HG03575 (cell line): ENCODE results near the gene DPP4.

Experiments
- ATAC-seq: cut with Tn5 transposase; IDR thresholded peaks from one replicate; pipeline ENCODE4 v1.9.1; 2021; ENCODE audit not compliant: unreplicated experiment, insufficient number of reproducible peaks, low FRiP score; ENCODE audit errors: extremely low read depth

Gene DPP4

DNA sequence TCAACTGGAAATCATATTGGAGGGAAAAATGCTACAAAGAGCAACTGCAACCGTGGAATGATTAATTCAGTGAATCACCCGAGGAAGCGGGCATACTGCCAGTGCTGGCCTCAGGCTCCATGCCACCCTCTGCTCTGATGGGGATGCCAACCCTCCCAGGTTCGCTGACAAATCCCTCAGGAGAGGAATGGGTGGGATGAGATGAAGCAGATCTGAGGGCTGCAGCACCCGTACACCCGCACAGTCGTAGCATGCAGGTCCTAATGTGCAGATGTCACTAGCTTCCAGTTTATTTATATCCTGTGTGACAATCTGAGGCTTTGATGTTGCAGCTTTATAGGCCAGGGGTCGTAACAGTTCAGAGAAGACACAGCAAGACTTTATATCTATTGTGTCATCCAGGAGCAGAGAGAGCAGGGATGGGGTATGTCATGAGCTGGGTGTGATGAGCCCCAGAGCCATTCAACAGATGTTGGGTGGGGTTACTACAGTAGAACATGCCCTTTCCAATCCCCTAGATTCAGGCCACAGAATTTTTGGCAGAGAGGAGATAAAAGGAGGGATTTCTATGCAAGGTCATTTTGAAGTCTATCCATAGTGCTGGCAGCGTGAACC is 44.6 kb downstream of the DPP4 start:
- no peak for ATAC-seq

DNA sequence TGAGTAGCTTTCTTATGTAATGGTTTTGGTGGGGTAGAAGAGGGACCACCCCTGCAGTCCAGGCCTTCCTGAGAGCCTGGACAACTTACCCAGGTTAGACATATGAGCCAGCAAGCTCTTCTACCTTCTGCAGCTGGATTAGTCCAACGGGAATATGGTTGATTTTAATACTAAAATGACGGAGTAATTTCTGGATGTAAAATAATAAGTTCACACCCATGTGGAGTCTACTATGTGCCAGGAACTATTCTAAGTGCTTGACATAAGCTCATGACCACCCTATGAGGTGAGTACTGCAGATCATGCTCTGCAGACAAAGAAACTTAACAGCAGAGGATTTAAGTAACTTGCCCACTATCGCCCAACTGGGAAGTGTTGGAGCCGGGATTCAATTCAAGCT is 45.5 kb downstream of the DPP4 start:
- ATAC-seq, result no peak

GRCh38 chr2:162025121-162025911 is 48.7 kb downstream of the DPP4 start:
- no peak for ATAC-seq

GRCh38 chr2:162022290-162022945 is 51.6 kb downstream of the DPP4 start:
- no peak for ATAC-seq

DNA sequence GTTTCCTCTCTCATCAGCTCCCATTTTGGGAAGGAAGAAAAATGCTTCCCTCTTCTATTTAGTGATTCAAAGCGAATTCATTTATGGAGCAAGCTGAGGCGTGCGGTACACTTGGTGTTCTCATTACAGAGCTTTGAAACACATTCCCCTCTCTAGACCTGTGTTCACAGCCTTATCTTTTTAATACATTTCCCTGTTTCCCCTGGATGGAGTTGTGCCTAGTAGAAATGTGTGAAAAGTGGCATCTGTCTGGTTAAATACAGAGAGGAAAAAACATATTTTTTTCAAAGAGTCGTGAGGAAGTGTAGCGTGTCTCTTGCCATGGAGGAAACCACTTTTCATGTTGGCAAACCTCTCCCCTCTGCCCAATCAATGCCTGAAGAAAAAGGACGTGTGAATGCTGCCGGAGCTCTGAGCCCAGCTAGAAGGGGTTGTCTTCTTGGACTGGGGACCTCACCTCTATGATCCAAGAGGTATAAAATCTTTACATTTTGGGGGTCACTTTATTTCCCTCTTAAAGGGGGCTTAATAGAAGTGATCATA is 52.4 kb downstream of the DPP4 start:
- ATAC-seq, result no peak

GRCh38 chr2:162018530-162018929 is 55.5 kb downstream of the DPP4 start:
- ATAC-seq, result no peak

- ATAC-seq, result no peak
These were observed 56.8 kb downstream of the DPP4 start for GRCh38 chr2:162017233-162017632.

GRCh38 chr2:162016080-162016479 is 57.9 kb downstream of the DPP4 start:
- no peak for ATAC-seq

DNA sequence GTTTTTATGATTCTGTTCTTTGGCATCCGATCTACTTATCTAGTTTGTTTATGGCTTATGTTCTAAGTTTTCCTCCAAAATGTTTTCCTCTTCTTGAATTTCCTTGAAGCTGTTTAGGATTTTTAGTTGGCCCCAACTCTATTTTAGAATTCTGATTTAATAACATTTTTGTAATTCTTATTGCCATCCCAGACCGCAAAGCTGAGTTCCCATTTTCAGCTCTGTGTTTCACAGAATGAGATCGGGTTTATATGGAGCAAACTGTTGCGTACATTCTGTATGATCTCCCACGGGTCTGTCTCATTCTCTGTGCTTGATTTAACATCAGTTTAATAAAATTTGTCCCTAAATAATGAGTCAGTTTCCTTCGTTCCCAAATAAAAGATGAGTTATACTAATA is 59.3 kb downstream of the DPP4 start:
- ATAC-seq, result no peak

DNA sequence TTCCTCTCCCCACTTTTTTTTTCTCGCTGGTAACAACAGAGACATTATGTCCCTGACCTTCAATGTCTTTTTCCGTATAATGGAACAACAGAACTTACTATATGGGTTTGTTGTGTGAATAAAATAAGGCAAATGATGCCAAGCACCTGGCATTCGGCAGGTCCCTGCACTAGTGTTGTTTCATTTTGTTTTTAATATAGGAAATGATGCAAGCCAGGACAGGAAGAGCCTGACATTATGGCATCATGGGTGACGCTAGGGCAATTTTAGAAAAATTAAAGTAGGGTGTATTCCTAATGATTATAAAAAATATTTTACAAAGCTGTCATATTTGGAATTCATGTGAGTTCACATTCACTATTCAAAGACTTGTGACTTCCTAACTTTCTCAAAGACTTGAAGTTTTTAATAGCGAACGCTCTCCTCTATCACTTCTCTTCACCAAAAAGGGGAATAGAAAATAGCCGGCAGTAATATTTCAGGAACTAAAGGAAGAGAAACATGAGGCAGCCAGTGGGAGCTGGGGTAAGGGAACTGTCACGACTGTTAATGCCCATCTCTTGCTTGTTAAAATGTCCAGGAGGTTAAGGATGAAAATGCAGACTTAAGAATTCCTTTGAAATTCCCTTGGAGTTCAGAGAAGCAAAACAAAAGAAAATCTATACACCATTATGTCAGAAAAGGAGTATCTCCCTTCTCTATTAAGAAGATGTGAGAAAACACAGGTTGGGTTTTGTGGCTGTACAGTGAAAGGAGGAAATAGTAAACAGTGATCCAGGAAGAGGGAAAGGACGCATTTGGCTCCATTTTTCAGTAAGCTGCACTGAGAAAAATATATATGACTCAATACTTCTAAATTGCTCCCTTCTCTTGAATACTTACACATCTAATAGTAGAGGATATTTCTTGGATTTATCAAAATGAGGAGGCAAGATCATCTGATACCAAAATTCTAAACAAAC is 60.2 kb downstream of the DPP4 start:
- ATAC-seq, result no peak

DNA sequence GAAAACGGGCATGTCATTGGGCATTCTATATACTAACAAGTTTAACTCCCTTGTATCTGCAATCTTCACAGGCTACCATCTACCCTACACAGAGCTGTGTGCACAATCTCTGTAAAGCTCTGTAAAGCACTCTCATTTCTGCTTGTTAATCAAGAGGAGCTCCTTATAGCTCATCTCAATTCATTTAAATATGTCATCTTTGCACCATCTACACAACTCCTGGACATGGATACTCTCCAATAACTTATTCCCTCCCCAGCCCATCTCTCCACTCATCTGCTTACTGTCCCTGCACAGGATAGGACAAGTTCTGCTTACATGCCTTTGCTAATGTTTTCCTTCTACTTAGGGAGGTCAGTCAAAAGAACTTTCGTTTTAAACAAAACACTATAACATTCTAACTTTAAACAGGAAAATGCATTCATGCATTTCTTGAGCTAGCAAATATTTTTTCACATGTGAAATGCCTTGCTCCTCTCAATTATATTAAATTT is 61.4 kb downstream of the DPP4 start:
- ATAC-seq, result no peak

GRCh38 chr2:162011706-162012564 is 62.1 kb downstream of the DPP4 start:
- ATAC-seq, result no peak

DNA sequence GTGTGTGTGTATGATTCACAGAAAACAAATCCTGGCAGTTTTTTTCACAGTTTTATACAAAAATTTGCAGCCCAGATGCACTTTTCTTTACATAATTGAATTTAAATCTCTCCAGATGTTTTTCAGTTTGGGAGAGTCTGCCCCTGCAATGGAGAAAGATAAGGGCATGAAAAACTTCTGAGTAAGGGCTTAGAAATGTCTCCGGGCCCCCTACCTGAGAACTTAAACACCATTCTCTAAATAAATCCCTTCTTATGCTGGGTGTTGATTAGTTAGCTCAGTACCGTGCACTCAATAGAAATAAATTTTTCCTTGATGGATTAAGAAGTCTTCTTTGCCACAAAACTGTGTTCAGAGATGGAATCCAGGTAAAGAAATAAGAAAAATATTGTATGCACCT is 64.5 kb downstream of the DPP4 start:
- ATAC-seq, result no peak

GRCh38 chr2:162007447-162008040 is 66.5 kb downstream of the DPP4 start:
- no peak for ATAC-seq

GRCh38 chr2:162006337-162006736 is 67.7 kb downstream of the DPP4 start:
- ATAC-seq, result no peak

- no peak for ATAC-seq
These were observed 70.0 kb downstream of the DPP4 start for GRCh38 chr2:162004031-162004430.

GRCh38 chr2:162002623-162003235 is 71.3 kb downstream of the DPP4 start:
- no peak for ATAC-seq
